Colonic mucosa (tissue), 4 donors: ENCODE data around the gene LSM11. TPM values are rescaled to one million over a fixed set of nuclear protein-coding genes. Genes with fewer than 3 reads are reported as not detected.

Experiments used
- DNase-seq: peaks from one replicate; pipeline ENCODE4 v3.0.0-alpha.2; 2020
- H3K27ac ChIP-seq: fragments of 200-600 bp; one replicate; pipeline ENCODE4 v1.8.0; 2021
- H3K27me3 ChIP-seq: fragments of 200-600 bp; one replicate; pipeline ENCODE4 v1.8.0; 2021
- H3K36me3 ChIP-seq: fragments of 200-600 bp; one replicate; pipeline ENCODE4 v1.8.0; 2021
- H3K4me1 ChIP-seq: fragments of 200-600 bp; one replicate; pipeline ENCODE4 v1.8.0; 2021; ENCODE audit warnings: mild to moderate bottlenecking
- H3K4me3 ChIP-seq: fragments of 200-600 bp; one replicate; pipeline ENCODE4 v1.8.0; 2021
- H3K9ac ChIP-seq, 2 donors: one replicate each; pipeline ENCODE4 v1.7.0; 2013; ENCODE audit warnings: control low read depth in 2 of 2, low read depth in 2 of 2, low read length in 2 of 2
- H3K9me3 ChIP-seq: fragments of 200-600 bp; one replicate; pipeline ENCODE4 v1.8.0; 2021
- CTCF ChIP-seq: fragments of 200-600 bp; IDR thresholded peaks from one replicate; pipeline ENCODE4 v1.8.0; 2022; ENCODE audit warnings: antibody characterized with exemption, mild to moderate bottlenecking
- intact Hi-C: fragments of 100-400 bp; cut with DNase I; formaldehyde crosslinking; loops from one replicate; pipeline ENCODE4 v1.14.1; 2022
- total RNA-seq, 2 donors: library from RNA; stranded (reverse); fragmentation: NEBNext Ultra II Directional in 1 of 2; extraction: Animal tissue kit (Norgen Biotek cat#: 25700) in 1 of 2; gene quantifications; one replicate each; pipeline ENCODE4 v1.2.1, GENCODE V29; 2021
- donor health status: healthy.
- donor health status: DM: no; HTN: no; CAD: no.
- donor health status: DM: no; HTN: no; CAD: no.

The LSM11 gene
- total RNA-seq, 2 donors from 2014 or later = 5.1 to 6.6 TPM

- Histone ChIP-seq H3K4me3 (no peak overlapping the region), H3K36me3 (no peaks in the 10 kb centered on the region), H3K9ac (no peak overlapping the region), H3K4me1 (peaks cover 5% of the 10 kb centered on the region), H3K27me3 (no peaks in the 10 kb centered on the region), H3K27ac (no peak overlapping the region), H3K9me3 (no peaks in the 10 kb centered on the region)
- intact Hi-C loops = loop anchor here (10.0 kb wide), 2 partner anchors 382 to 422 kb away; no protein-coding TSS in a partner anchor
- DNase-seq = no peak
- no peak for TF ChIP-seq CTCF
Observed at GRCh38 chr5:157747173-157747740, 3.7 kb downstream of the LSM11 start.

GRCh38 chr5:157747766-157748700 lies 4.5 kb downstream of the LSM11 start:
- H3K4me3 ChIP-seq = no peak overlapping the region
- TF ChIP-seq CTCF = no peak
- H3K9me3 ChIP-seq = no peaks in the 10 kb centered on the region
- H3K27ac ChIP-seq = no peak overlapping the region
- no peaks in the 10 kb centered on the region for H3K27me3 ChIP-seq
- intact Hi-C loops = loop anchor here (10.0 kb wide), 2 partner anchors 383 to 423 kb away; no protein-coding TSS in a partner anchor
- no peak overlapping the region for H3K9ac ChIP-seq
- DNase-seq = no peak
- H3K4me1 ChIP-seq = peaks cover 5% of the 10 kb centered on the region
- H3K36me3 ChIP-seq = no peaks in the 10 kb centered on the region

- TF ChIP-seq CTCF = no peak
- Histone ChIP-seq H3K27me3 (no peaks in the 10 kb centered on the region), H3K4me3 (no peak overlapping the region), H3K9ac (no peak overlapping the region), H3K9me3 (no peaks in the 10 kb centered on the region), H3K36me3 (no peaks in the 10 kb centered on the region), H3K27ac (no peak overlapping the region), H3K4me1 (peaks cover 5% of the 10 kb centered on the region)
- no peak for DNase-seq
- intact Hi-C loops = loop anchor here (10.0 kb wide), 2 partner anchors 384 to 424 kb away; no protein-coding TSS in a partner anchor
Observed at GRCh38 chr5:157748760-157749461, 5.4 kb downstream of the LSM11 start.

GRCh38 chr5:157749462-157749799 lies 5.9 kb downstream of the LSM11 start:
- H3K36me3 ChIP-seq = no peaks in the 10 kb centered on the region
- no peaks in the 10 kb centered on the region for H3K27me3 ChIP-seq
- H3K9me3 ChIP-seq = no peaks in the 10 kb centered on the region
- no peak for TF ChIP-seq CTCF
- intact Hi-C loops = loop anchor here (10.0 kb wide), 2 partner anchors 385 to 425 kb away; no protein-coding TSS in a partner anchor
- no peak for DNase-seq
- H3K9ac ChIP-seq = no peak overlapping the region
- no peak overlapping the region for H3K27ac ChIP-seq
- H3K4me3 ChIP-seq = no peak overlapping the region
- H3K4me1 ChIP-seq = peaks cover 4% of the 10 kb centered on the region

- H3K9me3 ChIP-seq = no peaks in the 10 kb centered on the region
- H3K4me3 ChIP-seq = no peak overlapping the region
- no peak for DNase-seq
- no peak for TF ChIP-seq CTCF
- H3K27me3 ChIP-seq = no peaks in the 10 kb centered on the region
- no peak overlapping the region for H3K9ac ChIP-seq
- no peaks in the 10 kb centered on the region for H3K4me1 ChIP-seq
- intact Hi-C loops = no loop called here
- no peak overlapping the region for H3K27ac ChIP-seq
- H3K36me3 ChIP-seq = no peaks in the 10 kb centered on the region
Observed at GRCh38 chr5:157750320-157750719, 6.8 kb downstream of the LSM11 start.
